HG02759 (cell line): ENCODE results near the gene PDCD1LG2.

Experiments
- ATAC-seq: cut with Tn5 transposase; IDR thresholded peaks from one replicate; pipeline ENCODE4 v1.9.1; 2021; ENCODE audit warnings: mild to moderate bottlenecking, moderate library complexity; ENCODE audit not compliant: unreplicated experiment

The PDCD1LG2 gene

GRCh38 chr9:5529683-5530221, 19.4 kb downstream of the PDCD1LG2 start:
- ATAC-seq: peak; percentile 61

- peak; percentile 29 for ATAC-seq
These were observed 21.0 kb downstream of the PDCD1LG2 start for GRCh38 chr9:5531101-5531882.

- ATAC-seq: no peak
These were observed 22.0 kb downstream of the PDCD1LG2 start for GRCh38 chr9:5532306-5532705.

- ATAC-seq: no peak
These were observed 22.5 kb downstream of the PDCD1LG2 start for GRCh38 chr9:5532790-5533189.

- peak; percentile 62 for ATAC-seq
These were observed 26.4 kb downstream of the PDCD1LG2 start for GRCh38 chr9:5536684-5537083.

- ATAC-seq: no peak
These were observed 33.8 kb downstream of the PDCD1LG2 start for GRCh38 chr9:5543875-5544702.

- no peak for ATAC-seq
These were observed 39.6 kb downstream of the PDCD1LG2 start for GRCh38 chr9:5549658-5550650.

GRCh38 chr9:5551368-5552150, 41.2 kb downstream of the PDCD1LG2 start:
- ATAC-seq: no peak

- ATAC-seq: no peak
These were observed 42.0 kb downstream of the PDCD1LG2 start for GRCh38 chr9:5552301-5552700.

GRCh38 chr9:5553211-5553610, 42.9 kb downstream of the PDCD1LG2 start:
- ATAC-seq: no peak

- peak; percentile 65 for ATAC-seq
These were observed 43.9 kb downstream of the PDCD1LG2 start for GRCh38 chr9:5554254-5554653.

GRCh38 chr9:5556101-5556705, 45.9 kb downstream of the PDCD1LG2 start:
- no peak for ATAC-seq

- peak; percentile 83 for ATAC-seq
These were observed 47.6 kb downstream of the PDCD1LG2 start for GRCh38 chr9:5557606-5558587.

GRCh38 chr9:5559659-5560058, 49.3 kb downstream of the PDCD1LG2 start:
- no peak for ATAC-seq

- no peak for ATAC-seq
These were observed 50.2 kb downstream of the PDCD1LG2 start for GRCh38 chr9:5560443-5561100.

GRCh38 chr9:5561828-5562488, 51.6 kb downstream of the PDCD1LG2 start:
- no peak for ATAC-seq

- ATAC-seq: no peak
These were observed 52.6 kb downstream of the PDCD1LG2 start for GRCh38 chr9:5562806-5563416.
